ENCODE measurements around the gene KANK2. TPM values are rescaled to one million over a fixed set of nuclear protein-coding genes. Genes with fewer than 3 reads are reported as not detected.

The KANK2 gene
- total RNA-seq, 1 donor from 2014 or later: 23.0 TPM

DNA sequence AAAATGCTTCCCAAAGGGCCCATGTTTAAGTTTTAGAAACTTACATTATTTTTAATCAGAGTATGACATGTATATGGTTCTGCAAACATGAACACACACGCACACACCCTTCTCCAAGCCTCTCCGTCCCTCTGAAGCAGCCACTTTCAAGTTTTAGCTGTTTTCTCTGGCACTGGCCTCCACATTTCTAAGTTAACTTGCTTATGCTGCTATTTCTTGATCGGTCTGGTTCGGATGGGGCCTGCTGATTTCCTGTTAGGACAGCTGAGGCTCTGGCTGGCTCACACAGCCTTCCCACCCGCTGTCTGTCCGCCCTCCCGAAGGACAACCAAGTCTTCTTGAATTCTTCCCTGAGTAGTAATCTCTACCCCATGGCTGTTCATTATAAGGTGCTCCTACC, 46.2 kb downstream of the KANK2 start:
- no peak for DNase-seq
- H3K27ac Mint-ChIP-seq (ENCODE audit: unreplicated experiment): no peak overlapping the region
- H3K36me3 Mint-ChIP-seq (ENCODE audit: unreplicated experiment): no peaks in the 10 kb centered on the region
- no peak overlapping the region for H3K4me3 Mint-ChIP-seq (ENCODE audit: unreplicated experiment)
- no peaks in the 10 kb centered on the region for H3K27me3 Mint-ChIP-seq (ENCODE audit: unreplicated experiment)
- TF ChIP-seq, protein P1, sequence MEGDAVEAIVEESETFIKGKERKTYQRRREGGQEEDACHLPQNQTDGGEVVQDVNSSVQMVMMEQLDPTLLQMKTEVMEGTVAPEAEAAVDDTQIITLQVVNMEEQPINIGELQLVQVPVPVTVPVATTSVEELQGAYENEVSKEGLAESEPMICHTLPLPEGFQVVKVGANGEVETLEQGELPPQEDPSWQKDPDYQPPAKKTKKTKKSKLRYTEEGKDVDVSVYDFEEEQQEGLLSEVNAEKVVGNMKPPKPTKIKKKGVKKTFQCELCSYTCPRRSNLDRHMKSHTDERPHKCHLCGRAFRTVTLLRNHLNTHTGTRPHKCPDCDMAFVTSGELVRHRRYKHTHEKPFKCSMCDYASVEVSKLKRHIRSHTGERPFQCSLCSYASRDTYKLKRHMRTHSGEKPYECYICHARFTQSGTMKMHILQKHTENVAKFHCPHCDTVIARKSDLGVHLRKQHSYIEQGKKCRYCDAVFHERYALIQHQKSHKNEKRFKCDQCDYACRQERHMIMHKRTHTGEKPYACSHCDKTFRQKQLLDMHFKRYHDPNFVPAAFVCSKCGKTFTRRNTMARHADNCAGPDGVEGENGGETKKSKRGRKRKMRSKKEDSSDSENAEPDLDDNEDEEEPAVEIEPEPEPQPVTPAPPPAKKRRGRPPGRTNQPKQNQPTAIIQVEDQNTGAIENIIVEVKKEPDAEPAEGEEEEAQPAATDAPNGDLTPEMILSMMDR (IDR thresholded peaks at IDR 0.05; ENCODE audit: partially characterized antibody, unreplicated experiment): no peak
- peaks cover 6% of the 10 kb centered on the region for H3K9me3 Mint-ChIP-seq (ENCODE audit: unreplicated experiment)
- no peaks in the 10 kb centered on the region for H3K4me1 Mint-ChIP-seq (ENCODE audit: low read depth, unreplicated experiment)

DNA sequence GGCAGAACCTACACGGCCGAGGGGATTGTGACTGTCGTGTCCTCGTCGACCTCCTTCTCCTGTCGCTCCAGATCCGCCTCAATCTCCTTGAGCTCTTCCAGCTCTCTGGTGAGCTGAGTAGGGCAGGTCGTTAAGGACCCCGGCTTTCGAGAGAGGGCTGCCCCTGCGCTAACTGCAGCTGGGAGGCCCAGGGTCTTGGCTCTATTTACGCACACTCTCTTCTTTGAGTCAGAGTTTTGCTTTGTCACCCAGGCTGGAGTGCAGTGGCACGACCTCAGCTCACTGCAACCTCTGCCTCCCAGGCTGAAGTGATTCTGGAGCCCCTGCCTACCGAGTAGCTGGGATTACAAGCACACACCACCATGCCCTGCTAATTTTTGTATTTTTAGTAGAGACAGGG, 49.3 kb downstream of the KANK2 start:
- Mint-ChIP-seq H3K27ac (ENCODE audit: unreplicated experiment) (no peak overlapping the region), H3K4me3 (ENCODE audit: unreplicated experiment) (no peak overlapping the region), H3K9me3 (ENCODE audit: unreplicated experiment) (peaks cover 2% of the 10 kb centered on the region), H3K36me3 (ENCODE audit: unreplicated experiment) (no peaks in the 10 kb centered on the region), H3K27me3 (ENCODE audit: unreplicated experiment) (peaks cover 2% of the 10 kb centered on the region), H3K4me1 (ENCODE audit: low read depth, unreplicated experiment) (no peaks in the 10 kb centered on the region)
- TF ChIP-seq, protein P1 (IDR thresholded peaks at IDR 0.05; ENCODE audit: partially characterized antibody, unreplicated experiment): no peak
- DNase-seq: no peak

DNA sequence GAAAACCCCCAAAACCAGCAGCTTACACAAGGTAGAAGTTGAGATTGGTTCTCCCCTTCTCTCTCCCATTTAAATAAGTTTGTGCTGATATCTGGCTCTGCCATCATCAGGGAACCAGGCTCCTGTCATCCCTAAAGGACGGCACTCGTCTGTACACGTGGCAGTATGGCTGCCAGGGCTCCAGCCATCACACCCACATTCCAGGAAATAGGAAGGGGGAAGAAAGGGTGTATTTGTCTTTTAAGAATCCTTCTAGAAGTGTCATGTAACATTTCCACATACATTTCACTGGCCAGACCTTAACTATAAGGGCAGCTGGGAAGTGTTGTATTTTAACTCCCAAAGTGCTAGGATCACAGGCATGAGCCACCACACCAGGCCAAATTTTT, 51.8 kb downstream of the KANK2 start:
- Mint-ChIP-seq H3K4me3 (ENCODE audit: unreplicated experiment) (no peak overlapping the region), H3K27me3 (ENCODE audit: unreplicated experiment) (peaks cover 2% of the 10 kb centered on the region), H3K9me3 (ENCODE audit: unreplicated experiment) (no peaks in the 10 kb centered on the region), H3K4me1 (ENCODE audit: low read depth, unreplicated experiment) (no peaks in the 10 kb centered on the region), H3K36me3 (ENCODE audit: unreplicated experiment) (no peaks in the 10 kb centered on the region), H3K27ac (ENCODE audit: unreplicated experiment) (no peak overlapping the region)
- TF ChIP-seq, protein P1 (IDR thresholded peaks at IDR 0.05; ENCODE audit: partially characterized antibody, unreplicated experiment): no peak
- no peak for DNase-seq

DNA sequence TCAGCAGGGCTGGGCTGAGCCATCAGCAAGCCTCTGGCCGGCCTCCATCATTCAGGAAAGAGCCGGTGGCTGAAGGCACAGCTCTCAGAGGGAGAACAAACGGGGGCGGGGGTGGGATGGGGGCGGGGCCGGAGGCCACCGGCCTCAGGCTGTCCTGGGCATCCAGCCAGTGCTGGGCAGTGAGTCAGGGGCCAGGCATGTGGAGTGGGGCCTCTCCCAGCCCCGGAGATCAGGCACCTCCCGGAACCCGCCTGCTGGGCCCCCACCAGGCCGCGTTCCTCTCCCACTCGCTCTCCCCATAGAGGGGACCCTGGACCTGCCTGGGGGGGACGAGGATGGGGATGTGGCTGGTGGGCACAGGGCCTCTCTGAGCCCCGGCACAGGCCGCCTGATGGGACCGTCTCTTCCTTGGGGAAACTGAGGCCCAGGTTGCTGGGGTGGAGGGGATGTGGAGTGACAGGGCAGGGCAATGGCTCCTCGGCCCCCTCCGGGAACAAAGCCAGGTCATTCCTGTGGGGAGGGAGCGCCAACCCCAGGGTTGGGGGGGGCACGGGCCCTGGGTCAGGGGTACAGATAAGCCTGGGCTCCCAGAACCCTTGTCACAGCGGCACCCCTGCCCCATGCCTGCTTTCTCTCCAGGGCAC, 54.7 kb downstream of the KANK2 start:
- no peak overlapping the region for H3K4me3 Mint-ChIP-seq (ENCODE audit: unreplicated experiment)
- H3K4me1 Mint-ChIP-seq (ENCODE audit: low read depth, unreplicated experiment): no peaks in the 10 kb centered on the region
- H3K27me3 Mint-ChIP-seq (ENCODE audit: unreplicated experiment): peaks cover 6% of the 10 kb centered on the region
- H3K36me3 Mint-ChIP-seq (ENCODE audit: unreplicated experiment): no peaks in the 10 kb centered on the region
- TF ChIP-seq, protein P1 (IDR thresholded peaks at IDR 0.05; ENCODE audit: partially characterized antibody, unreplicated experiment): no peak
- no peaks in the 10 kb centered on the region for H3K9me3 Mint-ChIP-seq (ENCODE audit: unreplicated experiment)
- no peak overlapping the region for H3K27ac Mint-ChIP-seq (ENCODE audit: unreplicated experiment)
- no peak for DNase-seq

DNA sequence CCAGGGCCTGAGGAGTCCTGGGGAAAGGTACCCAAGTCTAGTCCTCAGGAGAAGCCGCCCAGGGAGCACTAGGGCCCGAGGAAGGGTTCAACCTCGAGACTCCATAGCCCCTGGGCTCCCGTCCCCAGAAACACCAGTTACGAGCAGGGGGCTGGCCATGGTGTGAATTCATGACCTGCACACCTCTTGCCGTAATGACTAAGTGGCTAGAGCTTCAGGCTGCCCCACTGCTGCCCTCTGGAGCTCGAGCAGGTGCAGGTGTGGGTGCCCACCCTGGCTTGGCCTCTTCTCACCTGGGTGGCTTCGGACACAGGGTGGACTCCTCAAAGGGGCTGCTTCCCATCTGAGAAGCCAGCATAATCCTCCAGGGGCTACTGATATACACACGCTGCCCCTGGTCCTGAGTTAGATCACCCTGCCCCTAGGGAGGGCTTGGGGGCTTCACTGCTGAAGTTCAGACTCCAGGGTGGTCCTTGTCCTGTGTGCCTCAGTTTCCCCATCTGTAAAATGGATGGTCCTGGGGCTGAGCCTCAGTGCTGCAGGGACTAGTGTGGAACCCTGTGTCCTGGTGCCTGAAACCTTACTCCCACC, 55.3 kb downstream of the KANK2 start:
- Mint-ChIP-seq H3K27ac (ENCODE audit: unreplicated experiment) (no peak overlapping the region), H3K4me3 (ENCODE audit: unreplicated experiment) (no peak overlapping the region)
- DNase-seq: no peak

More for the DNA sequence above, 55.3 kb downstream of the KANK2 start:
- H3K9me3 Mint-ChIP-seq (ENCODE audit: unreplicated experiment): peaks cover 2% of the 10 kb centered on the region
- H3K4me1 Mint-ChIP-seq (ENCODE audit: low read depth, unreplicated experiment): no peaks in the 10 kb centered on the region
- H3K27me3 Mint-ChIP-seq (ENCODE audit: unreplicated experiment): peaks cover 8% of the 10 kb centered on the region
- TF ChIP-seq, protein P1 (IDR thresholded peaks at IDR 0.05; ENCODE audit: partially characterized antibody, unreplicated experiment): no peak
- H3K36me3 Mint-ChIP-seq (ENCODE audit: unreplicated experiment): no peaks in the 10 kb centered on the region

Measured in glutamatergic neuron (in vitro differentiated cells).